ENCODE results near the gene RPS15. TPM values are rescaled to one million over a fixed set of nuclear protein-coding genes. Genes with fewer than 3 reads are reported as not detected.

RPS15 gene
- total and polyA plus RNA-seq, 2 of the 13 experiments (the other 11 are each of a cell fraction or from before 2014, with no cell fraction given), result 695 to 1,411 TPM

DNA sequence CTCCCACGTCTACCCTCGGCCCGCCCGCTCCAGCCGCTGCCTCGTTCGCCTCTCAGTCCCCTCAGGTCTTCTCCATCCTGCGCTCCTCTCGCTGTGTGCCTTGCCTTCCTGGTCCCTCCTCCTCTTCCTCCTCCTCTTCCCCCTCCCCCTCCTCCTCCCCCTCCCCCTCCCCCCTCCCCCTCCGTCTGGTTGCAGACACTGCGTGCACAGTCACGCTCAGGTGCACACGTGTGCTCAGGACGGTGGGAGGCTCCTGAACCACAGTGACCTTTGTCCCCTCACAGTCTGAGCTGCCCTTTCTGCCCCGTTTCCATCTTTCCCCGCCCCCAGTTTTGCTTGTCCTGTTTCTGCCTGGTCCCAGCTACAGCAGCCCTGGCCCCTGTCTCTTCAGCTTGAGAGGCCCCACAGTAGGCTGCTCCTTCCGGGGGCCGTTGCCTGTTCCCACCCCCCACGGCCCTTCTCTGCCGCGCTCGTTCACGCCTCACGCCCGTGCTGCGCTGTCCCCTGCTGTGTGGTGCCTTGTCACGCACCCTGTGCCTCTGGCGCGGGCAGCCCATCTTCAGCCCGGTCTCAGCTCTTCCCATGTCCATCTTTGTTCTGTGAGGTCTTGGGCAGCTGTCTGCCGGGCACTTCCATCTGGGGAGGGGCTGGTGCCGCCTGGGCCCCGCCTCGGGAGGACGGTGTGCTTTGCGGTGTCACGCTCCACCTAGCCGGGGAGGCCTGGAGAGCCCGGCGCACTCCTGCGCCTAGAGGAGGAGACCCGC lies 13.8 kb upstream of the RPS15 start (continued):
- no peak for TF ChIP-seq ZNF660 (CRISPR knock-in tag; IDR thresholded peaks at IDR 0.05; ENCODE audit: borderline replicate concordance, low read depth)
- TF ChIP-seq, protein P1, sequence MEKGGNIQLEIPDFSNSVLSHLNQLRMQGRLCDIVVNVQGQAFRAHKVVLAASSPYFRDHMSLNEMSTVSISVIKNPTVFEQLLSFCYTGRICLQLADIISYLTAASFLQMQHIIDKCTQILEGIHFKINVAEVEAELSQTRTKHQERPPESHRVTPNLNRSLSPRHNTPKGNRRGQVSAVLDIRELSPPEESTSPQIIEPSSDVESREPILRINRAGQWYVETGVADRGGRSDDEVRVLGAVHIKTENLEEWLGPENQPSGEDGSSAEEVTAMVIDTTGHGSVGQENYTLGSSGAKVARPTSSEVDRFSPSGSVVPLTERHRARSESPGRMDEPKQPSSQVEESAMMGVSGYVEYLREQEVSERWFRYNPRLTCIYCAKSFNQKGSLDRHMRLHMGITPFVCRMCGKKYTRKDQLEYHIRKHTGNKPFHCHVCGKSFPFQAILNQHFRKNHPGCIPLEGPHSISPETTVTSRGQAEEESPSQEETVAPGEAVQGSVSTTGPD (CRISPR knock-in tag; IDR thresholded peaks at IDR 0.05), result no peak
- TF ChIP-seq SIX1 (CRISPR knock-in tag; IDR thresholded peaks at IDR 0.05; ENCODE audit: borderline replicate concordance), result no peak
- TF ChIP-seq ZFY (CRISPR knock-in tag; IDR thresholded peaks at IDR 0.05), result no peak
- TF ChIP-seq ESRRA (CRISPR knock-in tag; IDR thresholded peaks at IDR 0.05; ENCODE audit: low read depth), result 0 out of 2 replicates have a peak, but pooled peaks have one; percentile 65
- no peak for TF ChIP-seq TBX3 (IDR thresholded peaks at IDR 0.05; ENCODE audit: borderline replicate concordance)
- no peak for TF ChIP-seq ZNF720 (CRISPR knock-in tag; IDR thresholded peaks at IDR 0.05)
- TF ChIP-seq, protein P2, sequence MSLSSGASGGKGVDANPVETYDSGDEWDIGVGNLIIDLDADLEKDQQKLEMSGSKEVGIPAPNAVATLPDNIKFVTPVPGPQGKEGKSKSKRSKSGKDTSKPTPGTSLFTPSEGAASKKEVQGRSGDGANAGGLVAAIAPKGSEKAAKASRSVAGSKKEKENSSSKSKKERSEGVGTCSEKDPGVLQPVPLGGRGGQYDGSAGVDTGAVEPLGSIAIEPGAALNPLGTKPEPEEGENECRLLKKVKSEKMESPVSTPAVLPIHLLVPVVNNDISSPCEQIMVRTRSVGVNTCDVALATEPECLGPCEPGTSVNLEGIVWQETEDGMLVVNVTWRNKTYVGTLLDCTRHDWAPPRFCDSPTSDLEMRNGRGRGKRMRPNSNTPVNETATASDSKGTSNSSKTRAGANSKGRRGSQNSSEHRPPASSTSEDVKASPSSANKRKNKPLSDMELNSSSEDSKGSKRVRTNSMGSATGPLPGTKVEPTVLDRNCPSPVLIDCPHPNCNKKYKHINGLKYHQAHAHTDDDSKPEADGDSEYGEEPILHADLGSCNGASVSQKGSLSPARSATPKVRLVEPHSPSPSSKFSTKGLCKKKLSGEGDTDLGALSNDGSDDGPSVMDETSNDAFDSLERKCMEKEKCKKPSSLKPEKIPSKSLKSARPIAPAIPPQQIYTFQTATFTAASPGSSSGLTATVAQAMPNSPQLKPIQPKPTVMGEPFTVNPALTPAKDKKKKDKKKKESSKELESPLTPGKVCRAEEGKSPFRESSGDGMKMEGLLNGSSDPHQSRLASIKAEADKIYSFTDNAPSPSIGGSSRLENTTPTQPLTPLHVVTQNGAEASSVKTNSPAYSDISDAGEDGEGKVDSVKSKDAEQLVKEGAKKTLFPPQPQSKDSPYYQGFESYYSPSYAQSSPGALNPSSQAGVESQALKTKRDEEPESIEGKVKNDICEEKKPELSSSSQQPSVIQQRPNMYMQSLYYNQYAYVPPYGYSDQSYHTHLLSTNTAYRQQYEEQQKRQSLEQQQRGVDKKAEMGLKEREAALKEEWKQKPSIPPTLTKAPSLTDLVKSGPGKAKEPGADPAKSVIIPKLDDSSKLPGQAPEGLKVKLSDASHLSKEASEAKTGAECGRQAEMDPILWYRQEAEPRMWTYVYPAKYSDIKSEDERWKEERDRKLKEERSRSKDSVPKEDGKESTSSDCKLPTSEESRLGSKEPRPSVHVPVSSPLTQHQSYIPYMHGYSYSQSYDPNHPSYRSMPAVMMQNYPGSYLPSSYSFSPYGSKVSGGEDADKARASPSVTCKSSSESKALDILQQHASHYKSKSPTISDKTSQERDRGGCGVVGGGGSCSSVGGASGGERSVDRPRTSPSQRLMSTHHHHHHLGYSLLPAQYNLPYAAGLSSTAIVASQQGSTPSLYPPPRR (CRISPR knock-in tag; IDR thresholded peaks at IDR 0.05; ENCODE audit: borderline replicate concordance), result peak; percentile 32; the same call in 1 of the 2 replicates
- no peak for TF ChIP-seq ZNF773 (CRISPR knock-in tag; IDR thresholded peaks at IDR 0.05; ENCODE audit: borderline replicate concordance)
- TF ChIP-seq, protein P3, sequence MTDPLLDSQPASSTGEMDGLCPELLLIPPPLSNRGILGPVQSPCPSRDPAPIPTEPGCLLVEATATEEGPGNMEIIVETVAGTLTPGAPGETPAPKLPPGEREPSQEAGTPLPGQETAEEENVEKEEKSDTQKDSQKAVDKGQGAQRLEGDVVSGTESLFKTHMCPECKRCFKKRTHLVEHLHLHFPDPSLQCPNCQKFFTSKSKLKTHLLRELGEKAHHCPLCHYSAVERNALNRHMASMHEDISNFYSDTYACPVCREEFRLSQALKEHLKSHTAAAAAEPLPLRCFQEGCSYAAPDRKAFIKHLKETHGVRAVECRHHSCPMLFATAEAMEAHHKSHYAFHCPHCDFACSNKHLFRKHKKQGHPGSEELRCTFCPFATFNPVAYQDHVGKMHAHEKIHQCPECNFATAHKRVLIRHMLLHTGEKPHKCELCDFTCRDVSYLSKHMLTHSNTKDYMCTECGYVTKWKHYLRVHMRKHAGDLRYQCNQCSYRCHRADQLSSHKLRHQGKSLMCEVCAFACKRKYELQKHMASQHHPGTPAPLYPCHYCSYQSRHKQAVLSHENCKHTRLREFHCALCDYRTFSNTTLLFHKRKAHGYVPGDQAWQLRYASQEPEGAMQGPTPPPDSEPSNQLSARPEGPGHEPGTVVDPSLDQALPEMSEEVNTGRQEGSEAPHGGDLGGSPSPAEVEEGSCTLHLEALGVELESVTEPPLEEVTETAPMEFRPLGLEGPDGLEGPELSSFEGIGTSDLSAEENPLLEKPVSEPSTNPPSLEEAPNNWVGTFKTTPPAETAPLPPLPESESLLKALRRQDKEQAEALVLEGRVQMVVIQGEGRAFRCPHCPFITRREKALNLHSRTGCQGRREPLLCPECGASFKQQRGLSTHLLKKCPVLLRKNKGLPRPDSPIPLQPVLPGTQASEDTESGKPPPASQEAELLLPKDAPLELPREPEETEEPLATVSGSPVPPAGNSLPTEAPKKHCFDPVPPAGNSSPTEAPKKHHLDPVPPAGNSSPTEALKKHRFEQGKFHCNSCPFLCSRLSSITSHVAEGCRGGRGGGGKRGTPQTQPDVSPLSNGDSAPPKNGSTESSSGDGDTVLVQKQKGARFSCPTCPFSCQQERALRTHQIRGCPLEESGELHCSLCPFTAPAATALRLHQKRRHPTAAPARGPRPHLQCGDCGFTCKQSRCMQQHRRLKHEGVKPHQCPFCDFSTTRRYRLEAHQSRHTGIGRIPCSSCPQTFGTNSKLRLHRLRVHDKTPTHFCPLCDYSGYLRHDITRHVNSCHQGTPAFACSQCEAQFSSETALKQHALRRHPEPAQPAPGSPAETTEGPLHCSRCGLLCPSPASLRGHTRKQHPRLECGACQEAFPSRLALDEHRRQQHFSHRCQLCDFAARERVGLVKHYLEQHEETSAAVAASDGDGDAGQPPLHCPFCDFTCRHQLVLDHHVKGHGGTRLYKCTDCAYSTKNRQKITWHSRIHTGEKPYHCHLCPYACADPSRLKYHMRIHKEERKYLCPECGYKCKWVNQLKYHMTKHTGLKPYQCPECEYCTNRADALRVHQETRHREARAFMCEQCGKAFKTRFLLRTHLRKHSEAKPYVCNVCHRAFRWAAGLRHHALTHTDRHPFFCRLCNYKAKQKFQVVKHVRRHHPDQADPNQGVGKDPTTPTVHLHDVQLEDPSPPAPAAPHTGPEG (CRISPR knock-in tag; IDR thresholded peaks at IDR 0.05), result no peak
- no peak for TF ChIP-seq CEBPB (IDR thresholded peaks at IDR 0.05; ENCODE audit: borderline replicate concordance, low read depth, low read length)
- no peak for TF ChIP-seq MIXL1 (CRISPR knock-in tag; IDR thresholded peaks at IDR 0.05)
- no peak for TF ChIP-seq ARNT2 (CRISPR knock-in tag; IDR thresholded peaks at IDR 0.05; ENCODE audit: low read depth)
- TF ChIP-seq SRF (IDR thresholded peaks at IDR 0.05; ENCODE audit: low read depth, low read length), result no peak
- no peak for TF ChIP-seq EED (CRISPR knock-in tag; IDR thresholded peaks at IDR 0.05)
- TF ChIP-seq, protein P4, sequence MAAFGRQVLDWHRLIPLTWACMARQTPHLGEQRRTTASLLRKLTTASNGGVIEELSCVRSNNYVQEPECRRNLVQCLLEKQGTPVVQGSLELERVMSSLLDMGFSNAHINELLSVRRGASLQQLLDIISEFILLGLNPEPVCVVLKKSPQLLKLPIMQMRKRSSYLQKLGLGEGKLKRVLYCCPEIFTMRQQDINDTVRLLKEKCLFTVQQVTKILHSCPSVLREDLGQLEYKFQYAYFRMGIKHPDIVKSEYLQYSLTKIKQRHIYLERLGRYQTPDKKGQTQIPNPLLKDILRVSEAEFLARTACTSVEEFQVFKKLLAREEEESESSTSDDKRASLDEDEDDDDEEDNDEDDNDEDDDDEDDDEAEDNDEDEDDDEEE (CRISPR knock-in tag; IDR thresholded peaks at IDR 0.05), result no peak
